ENCODE data around the gene KCNQ5.

KCNQ5 gene

DNA sequence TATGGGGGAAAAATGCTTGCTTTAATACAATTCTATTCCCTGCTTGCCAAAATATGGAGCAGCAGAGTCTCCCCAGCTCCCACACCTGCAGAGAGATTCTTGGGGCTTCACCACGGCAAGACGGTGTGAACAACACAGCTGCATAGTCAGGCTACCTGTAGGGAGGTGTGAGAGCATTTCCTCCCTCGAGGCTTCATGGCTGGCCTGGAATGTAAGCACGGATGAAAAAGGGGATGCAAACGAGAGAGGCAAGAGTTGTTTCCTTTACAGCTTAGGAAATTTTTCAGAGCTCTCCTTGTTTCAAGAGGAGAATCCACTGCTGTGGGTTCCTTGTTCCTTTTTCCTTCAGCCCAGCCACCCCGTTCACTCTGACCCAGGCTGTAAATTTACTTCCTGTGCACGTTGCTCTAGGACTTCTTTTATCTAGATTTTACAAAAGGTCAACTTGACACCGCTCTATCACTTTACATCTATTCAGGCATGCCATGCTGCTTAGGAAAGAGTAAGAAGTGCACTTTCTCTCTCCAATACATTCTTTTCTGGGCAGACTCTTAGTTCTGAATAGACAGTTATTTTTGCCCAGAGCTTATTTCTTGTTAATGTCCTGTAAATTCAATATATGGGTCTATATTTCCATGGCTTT is 406.4 kb downstream of the KCNQ5 start:
- DNase-seq, result no peak

DNA sequence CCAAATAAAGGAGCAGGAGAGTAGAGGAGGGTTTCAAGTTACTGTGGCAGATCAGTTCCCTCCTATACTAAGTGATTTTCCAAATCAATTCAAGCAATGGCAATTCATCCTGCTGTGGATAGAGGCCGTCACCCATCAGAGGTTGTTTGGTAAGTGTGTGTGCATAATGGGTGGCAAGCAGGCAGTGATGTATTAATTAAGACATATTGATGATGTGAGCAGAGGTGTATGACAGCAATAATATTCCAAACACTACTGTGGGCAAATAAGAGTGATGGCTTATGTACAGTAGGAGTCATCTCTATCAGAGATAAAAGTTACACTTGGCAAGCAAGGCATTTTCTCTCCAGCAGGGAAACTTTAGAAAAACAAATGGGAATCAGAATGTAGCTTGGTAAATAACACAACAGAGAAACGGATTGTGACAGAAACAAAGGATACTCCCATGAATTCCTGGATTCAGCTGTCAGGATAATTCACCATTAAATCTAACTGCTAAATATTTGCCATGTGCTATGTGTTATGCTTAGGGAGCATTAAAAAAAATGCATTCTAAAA is 407.1 kb downstream of the KCNQ5 start:
- no peak for DNase-seq

- no peak for DNase-seq
Measured at GRCh38 chr6:73030257-73030656, 408.4 kb downstream of the KCNQ5 start.

- DNase-seq, result no peak
Measured at GRCh38 chr6:73030791-73031782, 409.2 kb downstream of the KCNQ5 start.

GRCh38 chr6:73032586-73032985 is 410.7 kb downstream of the KCNQ5 start:
- no peak for DNase-seq

DNA sequence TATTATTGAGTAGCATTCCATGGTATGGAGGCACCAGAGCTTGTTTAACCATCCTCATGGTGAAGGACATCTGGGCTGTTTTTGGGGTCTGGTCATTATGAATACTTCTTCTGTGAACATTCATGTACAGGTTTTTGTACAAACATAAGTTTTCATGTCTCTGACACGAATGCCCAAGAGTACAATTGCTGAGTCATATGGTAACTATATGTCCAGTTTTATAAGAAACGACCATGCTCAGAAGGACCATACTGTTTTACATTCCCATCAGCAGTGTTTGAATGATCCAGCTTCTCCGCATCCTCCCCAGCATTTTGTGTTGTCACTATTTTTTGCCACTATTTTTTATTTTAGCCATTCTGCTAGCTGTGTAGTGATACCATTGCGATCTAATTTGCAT is 414.8 kb downstream of the KCNQ5 start:
- DNase-seq, result no peak

- DNase-seq, result no peak
Measured at GRCh38 chr6:73041051-73041450, 419.2 kb downstream of the KCNQ5 start.

- no peak for DNase-seq
Measured at GRCh38 chr6:73042892-73043291, 421.0 kb downstream of the KCNQ5 start.

DNA sequence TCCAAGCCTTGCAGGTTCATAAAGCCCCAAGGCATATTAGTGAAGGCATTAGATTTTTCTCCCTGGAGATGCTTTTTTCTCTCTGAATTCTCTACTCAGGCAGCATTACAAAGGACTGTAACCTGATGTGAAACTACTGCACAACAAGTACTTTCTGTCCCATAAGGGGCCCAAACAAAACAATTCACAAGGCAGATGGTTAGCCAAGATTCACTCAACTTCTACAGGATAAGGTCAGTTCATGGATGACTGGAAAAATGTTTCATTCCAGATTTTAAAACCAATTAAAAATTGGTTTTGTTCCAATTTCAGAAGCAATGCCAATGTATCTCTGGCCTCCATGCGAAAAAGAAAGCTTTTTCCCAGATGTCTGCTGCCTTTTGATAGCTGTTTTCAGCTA is 421.6 kb downstream of the KCNQ5 start:
- no peak for DNase-seq

- DNase-seq, result no peak
Measured at GRCh38 chr6:73045609-73046008, 423.7 kb downstream of the KCNQ5 start.

DNA sequence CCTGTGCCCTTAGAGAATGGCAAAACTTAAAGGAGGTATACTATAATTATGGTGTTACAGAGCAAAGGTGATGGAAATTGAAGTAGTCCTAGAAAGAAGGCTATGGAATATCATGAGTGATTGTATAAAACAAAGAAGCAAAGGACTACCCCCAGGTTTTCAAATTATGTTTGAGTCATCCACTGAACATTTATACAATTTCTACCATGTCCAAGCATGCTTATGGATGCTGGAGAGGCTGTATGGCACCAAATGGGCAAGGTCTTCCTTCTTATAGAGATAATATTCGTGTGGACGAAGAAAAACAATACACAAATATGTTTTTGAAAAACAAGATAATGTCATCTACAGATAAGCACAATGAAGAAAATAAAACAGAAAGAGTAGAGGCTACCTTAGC is 425.9 kb downstream of the KCNQ5 start:
- DNase-seq, result no peak

DNA sequence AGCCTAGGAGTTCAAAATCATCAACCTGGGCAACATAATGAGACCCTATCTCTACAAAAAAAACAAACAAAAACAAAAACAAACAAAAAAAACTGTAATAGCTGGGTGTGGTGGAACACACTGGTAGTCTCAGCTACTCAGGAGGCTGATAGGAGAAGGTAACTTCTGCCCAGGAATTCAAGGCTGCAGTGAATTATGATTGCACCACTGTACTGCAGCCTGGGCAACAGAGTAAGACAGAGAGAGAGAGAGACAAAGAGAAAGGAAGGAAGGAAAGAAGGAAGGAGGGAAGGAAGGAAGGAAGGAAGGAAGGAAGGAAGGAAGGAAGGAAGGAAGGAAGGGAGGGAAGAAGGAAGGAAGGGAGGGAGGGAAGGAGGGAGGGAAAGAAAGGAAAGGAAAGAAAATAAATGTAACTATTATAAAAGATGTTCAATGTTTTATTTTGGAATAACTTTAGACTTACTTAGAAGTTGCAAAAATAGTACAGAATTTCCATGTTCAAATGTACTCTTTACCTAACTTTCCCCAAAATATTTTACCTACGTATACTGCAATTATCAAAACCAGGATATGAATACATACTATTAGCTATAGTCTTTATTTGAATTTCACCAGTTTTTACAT is 428.2 kb downstream of the KCNQ5 start:
- DNase-seq, result no peak

DNA sequence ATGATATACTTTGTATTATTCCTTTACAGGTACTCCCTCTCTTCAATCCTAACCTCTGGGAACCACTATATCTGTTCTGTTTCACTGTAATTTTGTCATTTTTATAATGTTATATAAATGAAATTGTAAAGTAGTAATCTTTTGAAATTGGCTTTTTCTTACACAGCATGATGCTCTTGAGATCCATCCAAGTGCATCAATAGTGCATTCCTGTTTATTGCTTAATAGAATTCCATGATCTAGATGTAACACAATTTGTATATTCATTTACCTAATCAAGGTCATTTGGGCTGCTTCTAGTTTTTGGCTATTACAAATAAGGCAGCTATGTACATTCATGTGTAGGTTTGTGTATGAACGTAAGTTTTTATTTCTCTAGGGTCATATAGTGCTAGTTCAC is 428.8 kb downstream of the KCNQ5 start:
- no peak for DNase-seq

DNA sequence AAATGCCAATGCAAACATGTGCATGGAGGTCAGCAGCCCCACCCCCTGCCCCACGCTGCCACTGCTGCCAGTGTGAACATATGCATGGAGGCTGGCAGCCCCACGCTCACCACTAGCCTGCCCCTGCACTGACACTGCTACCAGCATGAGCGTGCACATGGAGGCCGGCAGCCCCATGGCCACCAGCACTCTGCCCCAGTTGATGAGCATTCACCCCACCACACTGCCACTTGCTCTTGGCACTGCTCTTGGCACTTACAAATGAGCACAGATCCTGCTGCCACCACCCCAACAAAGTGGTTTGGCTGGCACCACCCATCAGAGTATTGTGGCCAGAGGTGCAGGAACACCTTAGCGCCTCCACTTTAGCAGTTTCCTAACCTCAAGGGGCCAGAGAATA is 429.3 kb downstream of the KCNQ5 start:
- no peak for DNase-seq

DNA sequence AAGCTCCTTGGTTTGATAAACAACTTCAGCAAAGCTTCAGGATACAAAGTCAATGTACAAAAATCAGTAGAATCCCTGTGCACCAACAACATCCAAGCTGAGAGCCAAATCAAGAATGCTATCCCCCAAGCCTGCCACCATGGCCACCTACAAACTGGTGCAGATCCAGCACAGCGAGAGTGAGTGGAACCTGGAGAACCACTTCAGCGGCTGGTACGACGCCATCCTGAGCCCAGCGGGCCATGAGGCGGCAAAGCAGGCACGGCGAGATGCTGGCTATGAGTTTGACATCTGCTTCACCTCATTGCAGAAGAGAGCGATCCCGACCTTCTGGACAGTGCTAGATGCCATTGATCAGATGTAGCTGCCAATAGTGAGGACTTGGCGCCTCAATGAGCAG is 433.1 kb downstream of the KCNQ5 start:
- no peak for DNase-seq

GRCh38 chr6:73058736-73059135 is 436.9 kb downstream of the KCNQ5 start:
- DNase-seq, result no peak

GRCh38 chr6:73062130-73062529 is 440.3 kb downstream of the KCNQ5 start:
- no peak for DNase-seq

DNA sequence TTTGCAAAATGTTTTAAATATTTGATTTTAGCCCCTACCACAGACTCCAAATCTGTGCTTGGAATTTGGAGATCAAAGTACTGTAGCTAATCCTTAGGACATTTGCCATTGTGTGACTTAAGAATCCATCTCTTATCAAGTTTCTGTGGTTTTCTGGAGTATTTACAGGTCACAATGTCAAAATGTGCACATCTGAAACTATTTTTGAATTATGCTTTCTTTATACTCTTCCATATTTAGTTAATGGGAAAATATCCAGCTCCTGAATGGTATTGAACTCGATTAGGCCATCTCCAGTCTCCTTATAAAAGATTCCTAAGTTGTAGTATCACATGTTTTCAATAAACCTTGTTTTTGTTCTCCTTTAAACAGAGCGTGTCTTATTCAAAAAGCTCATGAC is 441.0 kb downstream of the KCNQ5 start:
- no peak for DNase-seq

- no peak for DNase-seq
Measured at GRCh38 chr6:73064266-73064665, 442.4 kb downstream of the KCNQ5 start.

DNA sequence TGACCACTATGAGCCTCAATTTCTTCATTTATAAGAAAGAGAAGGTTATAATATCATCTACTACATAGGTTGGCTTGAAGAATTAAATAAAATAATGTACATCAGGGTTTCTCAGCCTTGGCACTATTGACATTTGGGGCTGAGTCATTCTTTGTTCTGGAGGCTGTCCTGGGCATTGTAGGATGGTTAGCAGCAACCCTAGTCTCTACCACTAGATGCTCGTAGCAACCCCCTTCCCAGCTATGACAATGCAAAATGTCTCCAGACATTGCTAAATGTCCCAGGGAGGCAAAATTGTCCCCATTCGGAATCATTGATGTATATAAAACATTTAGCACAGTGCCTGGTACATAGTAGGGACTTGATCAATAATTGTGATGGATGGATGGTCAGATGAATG is 451.4 kb downstream of the KCNQ5 start:
- no peak for DNase-seq

DNA sequence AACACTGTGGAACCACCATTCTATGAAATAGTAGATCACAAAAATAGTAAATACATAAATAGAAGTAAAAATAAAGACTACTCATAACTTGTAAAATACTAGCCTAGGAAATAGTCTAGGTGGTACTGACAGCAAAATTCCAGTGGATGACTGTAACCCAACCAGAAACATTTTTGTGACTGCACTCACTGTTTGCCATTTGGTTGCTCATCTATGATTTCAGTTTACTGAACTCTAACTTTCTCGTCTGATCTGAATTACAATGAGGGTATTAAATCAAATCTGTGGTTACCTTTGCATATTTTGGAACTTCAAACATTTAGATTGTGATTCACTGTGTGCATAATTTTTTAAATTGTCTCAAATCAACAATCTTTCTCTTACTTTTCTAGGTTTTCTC is 452.3 kb downstream of the KCNQ5 start:
- DNase-seq, result no peak

DNA sequence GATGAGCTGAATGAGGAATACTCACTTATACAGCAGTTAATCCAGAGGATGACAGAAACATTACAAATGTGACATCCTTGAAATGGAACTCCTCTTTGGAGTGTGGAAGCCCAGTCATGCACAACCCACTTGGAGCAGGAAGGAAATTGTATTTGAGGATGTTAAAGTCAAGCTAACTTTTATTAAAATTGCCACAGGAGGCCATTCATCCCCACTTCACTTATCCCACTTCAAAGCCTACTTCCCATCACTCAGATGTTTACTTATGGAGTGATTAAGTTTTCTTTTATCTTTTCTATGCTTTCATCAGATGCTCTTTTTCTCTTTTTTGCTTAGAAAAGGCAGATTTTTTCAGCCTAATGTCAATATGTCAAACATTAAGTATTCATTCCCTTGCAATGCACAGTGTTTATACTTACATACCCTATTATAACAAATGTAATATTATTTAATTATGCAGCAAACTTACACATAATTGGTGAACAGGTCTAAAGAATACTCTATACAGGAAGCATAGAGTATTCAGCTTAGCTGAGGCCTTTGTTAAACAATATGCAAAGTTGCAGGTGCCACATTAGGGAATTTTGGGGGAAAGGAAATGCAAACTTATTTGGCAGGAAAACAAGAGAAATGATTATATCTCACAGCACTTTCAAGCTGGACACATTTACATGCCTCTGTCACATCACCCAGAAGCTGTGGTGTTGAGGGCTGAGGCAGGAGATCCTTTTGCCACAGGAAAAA is 454.5 kb downstream of the KCNQ5 start:
- no peak for DNase-seq

DNA sequence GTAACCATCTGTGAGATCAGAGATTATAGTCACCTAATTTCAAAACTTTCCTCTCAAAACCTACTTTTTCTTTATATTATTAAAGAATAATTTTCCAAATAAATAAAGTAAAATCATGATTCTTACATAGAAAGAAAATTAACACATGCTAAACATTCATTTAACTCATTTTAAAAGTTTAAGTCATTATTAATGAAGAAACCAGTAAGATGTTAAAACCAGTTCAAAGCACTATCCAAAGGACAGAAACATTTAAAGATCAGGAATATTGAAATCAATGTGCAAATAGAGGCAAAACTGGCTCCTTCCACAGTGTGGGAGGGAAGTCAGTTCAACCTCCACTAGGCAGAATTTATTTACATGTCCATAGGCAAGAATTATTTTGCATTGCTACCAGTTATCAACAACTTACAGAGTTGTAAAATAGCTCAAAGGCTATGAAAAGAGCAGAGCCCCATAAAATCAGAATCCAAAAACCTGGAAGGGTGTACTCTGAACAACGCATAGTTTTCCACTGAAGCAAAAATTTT is 456.5 kb downstream of the KCNQ5 start:
- DNase-seq, result no peak
